GM12878 (cell line): ENCODE measurements around the gene TRABD2B. TPM values are rescaled to one million over a fixed set of nuclear protein-coding genes. Genes with fewer than 3 reads are reported as not detected.

Source experiments
- ATAC-seq: fragments of 200-7000 bp; cut with Tn5 transposase; 3 replicates; pipeline ENCODE4 v1.9.1; 2020; ENCODE audit warnings: mild to moderate bottlenecking, moderate library complexity
- BruUV-seq: library from RNA; stranded (reverse); fragments of 400-500 nt; replicated peaks from 2 replicates; lab custom pipeline; 2021; lab: Mats Ljungman, UMichigan
- CTCF ChIA-PET: fragments of 300-600 bp; sonication (Branson Sonifier 250); formaldehyde crosslinking; extraction: SDS; loops from one replicate; lab custom pipeline; 2021; ENCODE audit warnings: inconsistent platforms; lab: Yijun Ruan, JAX
- POLR2A ChIA-PET: fragments of 350-600 bp; formaldehyde crosslinking; extraction: SDS; loops from one replicate; lab custom pipeline; 2021; ENCODE audit warnings: inconsistent platforms; lab: Charles Lee
- RAD21 ChIA-PET: fragments of 300-600 bp; sonication (Branson Sonifier 250); formaldehyde crosslinking; loops from one replicate; lab custom pipeline; 2023; ENCODE audit warnings: antibody characterized with exemption; ENCODE audit not compliant: unreplicated experiment; lab: Charles Lee
- SMC1A ChIA-PET: fragments of 300-600 bp; sonication (Branson Sonifier 250); formaldehyde crosslinking; loops from one replicate; lab custom pipeline; 2023; ENCODE audit not compliant: unreplicated experiment, uncharacterized antibody; lab: Charles Lee
- DNase-seq: peaks from one replicate; pipeline ENCODE4 v3.0.0-alpha.2; 2011; ENCODE audit warnings: low read depth, low spot score
- FAIRE-seq: peaks from 3 replicates; lab custom pipeline; 2011; peaks lifted over from hg19 to GRCh38; lab: Jason Lieb, UNC
- H2AFZ ChIP-seq: 2 replicates; pipeline ENCODE4 v1.6.0; 2011; ENCODE audit warnings: low read depth, low read length, control low read depth; ENCODE audit not compliant: control insufficient read depth
- H3K27ac ChIP-seq: 2 replicates; pipeline ENCODE4 v1.5.1; 2011; ENCODE audit warnings: control low read depth; ENCODE audit not compliant: control insufficient read depth, insufficient read depth
- H3K27me3 ChIP-seq, 2 experiments: replicated peaks in 1 of 2; 2 replicates each; pipeline versions ENCODE4 v1.6.0 to v1.6.1; 2011; ENCODE audit warnings: low read length in 1 of 2; ENCODE audit not compliant: control insufficient read depth in 2 of 2, insufficient read depth in 2 of 2
- H3K36me3 ChIP-seq, 2 experiments: 2 replicates each; pipeline ENCODE4 v1.5.1; 2011; ENCODE audit warnings: low read length in 1 of 2; ENCODE audit not compliant: control insufficient read depth in 2 of 2, insufficient read depth in 2 of 2
- H3K4me1 ChIP-seq: 2 replicates; pipeline ENCODE4 v1.6.1; 2011; ENCODE audit warnings: mild to moderate bottlenecking, low read length, moderate library complexity, mixed read lengths; ENCODE audit not compliant: control insufficient read depth, insufficient read depth
- H3K4me2 ChIP-seq: 2 replicates; pipeline ENCODE4 v1.6.0; 2011; ENCODE audit warnings: control low read depth; ENCODE audit not compliant: control insufficient read depth, insufficient read depth
- H3K4me3 ChIP-seq: fragments of 200-600 bp; sonication (generic); 2 replicates; pipeline ENCODE4 v1.5.1; 2016
- H3K79me2 ChIP-seq: 2 replicates; pipeline ENCODE4 v1.6.0; 2011; ENCODE audit warnings: low read length; ENCODE audit not compliant: control insufficient read depth, insufficient read depth
- H3K9ac ChIP-seq: 2 replicates; pipeline ENCODE4 v1.8.0; 2011; ENCODE audit warnings: low read length, control low read depth, mixed read lengths; ENCODE audit not compliant: control insufficient read depth, insufficient read depth
- H3K9me3 ChIP-seq: replicated peaks from 3 replicates; pipeline ENCODE4 v1.5.1; 2011; ENCODE audit warnings: mild to moderate bottlenecking, low read length; ENCODE audit not compliant: control insufficient read depth, insufficient read depth
- H4K20me1 ChIP-seq: 2 replicates; pipeline ENCODE4 v1.6.0; 2011; ENCODE audit not compliant: control insufficient read depth, insufficient read depth
- ASH2L ChIP-seq: fragments of 300-600, 200-600 bp; sonication (generic); IDR thresholded peaks from 2 replicates; pipeline ENCODE4 v1.6.1; 2017; ENCODE audit warnings: low read depth, mild to moderate bottlenecking, borderline replicate concordance
- BCLAF1 ChIP-seq: fragments of 450-650 bp; IDR thresholded peaks from 2 replicates; pipeline ENCODE4 v1.6.1; 2017; ENCODE audit warnings: antibody characterized with exemption, mild to moderate bottlenecking, moderate library complexity
- CHD1 ChIP-seq: IDR thresholded peaks from 2 replicates; pipeline ENCODE4 v1.6.1; 2012; ENCODE audit warnings: low read depth, low read length, improper control_type of control experiment
- EGR1 ChIP-seq, 2 experiments: IDR thresholded peaks; 1 replicate in 1 of 2; 2 replicates in 1 of 2; pipeline ENCODE4 v1.6.1; 2011 to 2012; ENCODE audit warnings: low read depth in 2 of 2, low read length in 2 of 2, borderline replicate concordance in 1 of 2, mild to moderate bottlenecking in 1 of 2, moderate library complexity in 1 of 2
- HCFC1 ChIP-seq: fragments of 150-350 bp; IDR thresholded peaks from 2 replicates; pipeline ENCODE4 v1.6.1; 2014; ENCODE audit warnings: low read length
- LARP7 ChIP-seq: fragments of 450-650 bp; IDR thresholded peaks from 2 replicates; pipeline ENCODE4 v1.6.1; 2017; ENCODE audit warnings: mild to moderate bottlenecking
- RBBP5 ChIP-seq: fragments of 200-600 bp; sonication (generic); conservative IDR thresholded peaks from 2 replicates; pipeline ENCODE4 v1.6.1; 2016
- RCOR1 ChIP-seq: conservative IDR thresholded peaks from 2 replicates; pipeline ENCODE4 v1.6.1; 2012; ENCODE audit warnings: low read depth, low read length, improper control_type of control experiment
- STAT3 ChIP-seq: IDR thresholded peaks from 2 replicates; pipeline ENCODE4 v1.6.1; 2011; ENCODE audit warnings: low read depth, low read length, improper control_type of control experiment
- USF2 ChIP-seq: IDR thresholded peaks from 2 replicates; pipeline ENCODE4 v1.6.1; 2011; ENCODE audit warnings: low read depth, low read length, improper control_type of control experiment, borderline replicate concordance
- ZBTB11 ChIP-seq: fragments of 450-650 bp; formaldehyde crosslinking; IDR thresholded peaks from 2 replicates; pipeline ENCODE4 v1.5.0; 2022; ENCODE audit warnings: mild to moderate bottlenecking, missing genetic modification characterization
- WGBS: methylation state at CpG from one replicate; pipeline ENCODE4 v1.1.6; 2016; ENCODE audit warnings: low lambda C conversion rate; ENCODE audit not compliant: insufficient replicate concordance, insufficient coverage; ENCODE audit errors: missing lambda C conversion rate; 5-methylcytosine and 5-hydroxymethylcytosine counted together
- in situ Hi-C: fragments of 300-500 bp; cut with MboI; formaldehyde crosslinking; loops from 9 replicates; pipeline ENCODE4 v1.14.3; 2018; ENCODE audit warnings: mixed read lengths
- intact Hi-C: fragments of 100-400 bp; cut with micrococcal nuclease; formaldehyde crosslinking; loops from one replicate; pipeline ENCODE4 v1.14.2; 2022; ENCODE audit not compliant: unreplicated experiment
- polyA plus RNA-seq, 11 experiments: library from polyadenylated mRNA; depleted of rRNA in 4 of 11; unstranded in 6 of 11; stranded (reverse) in 5 of 11; fragments of >200 nt; fragmentation: Nextera tagmentation in 4 of 11; fragmentation: Illumina TruSeq in 1 of 11; extraction: Ambion mirVana in 4 of 11; extraction: Trizol in 1 of 11; gene quantifications; 1 replicate in 1 of 11; 2 replicates in 10 of 11; pipeline versions ENCODE4 v1.2.1 to v1.2.3, GENCODE V29; 2011 to 2016; ENCODE audit warnings: inconsistent platforms in 2 of 11, missing spikeins in 2 of 11, low read depth in 1 of 11
- total RNA-seq, 4 experiments: library from RNA; depleted of rRNA in 3 of 4; stranded (reverse); fragments of >200 nt in 3 of 4; fragmentation: Illumina TruSeq in 1 of 4; extraction: Trizol in 1 of 4; gene quantifications; 2 replicates each; pipeline versions ENCODE4 v1.2.1 to v1.2.3, GENCODE V29; 2013 to 2021

The TRABD2B gene
- total and polyA plus RNA-seq, 10 of the 15 experiments (the other 5 are each of a cell fraction or from before 2014, with no cell fraction given), result not detected

- H3K27ac ChIP-seq, result no peak overlapping the region
- H3K9me3 ChIP-seq, result no peaks in the 10 kb centered on the region
- ATAC-seq (no peak), FAIRE-seq (no peak), DNase-seq (no peak)
- 19% methylated on average over 16 of the region's 16 CpGs for WGBS
- H2AFZ ChIP-seq, result no peak overlapping the region
- SMC1A ChIA-PET, result no interaction called here
- H3K36me3 ChIP-seq, result no peaks in the 10 kb centered on the region
- in situ Hi-C loops, result no loop called here
- H3K4me1 ChIP-seq, result no peaks in the 10 kb centered on the region
- H3K27me3 ChIP-seq, result peaks cover 0 to 2% of the 10 kb centered on the region in 2 experiments; a peak in 1 of 4 replicates
- CTCF ChIA-PET, result no interaction called here
- TF ChIP-seq STAT3 (no peak), USF2 (no peak), CHD1 (no peak), ASH2L (no peak), LARP7 (no peak), HCFC1 (no peak), RCOR1 (no peak), RBBP5 (no peak), EGR1 (IDR thresholded peaks at IDR 0.05; ENCODE audit: borderline replicate concordance in 1 of 2, low read depth in 2 of 2, low read length in 2 of 2) (no peak), BCLAF1 (no peak), ZBTB11 (CRISPR knock-in tag) (no peak)
- RAD21 ChIA-PET, result no interaction called here
- H4K20me1 ChIP-seq, result no peaks in the 10 kb centered on the region
- intact Hi-C loops, result no loop called here
- H3K79me2 ChIP-seq, result no peaks in the 10 kb centered on the region
- H3K4me3 ChIP-seq, result no peak overlapping the region
- POLR2A ChIA-PET, result no interaction called here
- no peak overlapping the region for H3K4me2 ChIP-seq
- no peak overlapping the region for H3K9ac ChIP-seq
- no TSS peak for BruUV-seq
Observed at GRCh38 chr1:47887475-47888293, 109.5 kb downstream of the TRABD2B start.
